Fibroblast of pulmonary artery (primary cell): ENCODE measurements around the gene CEACAM20.
"Not testable (repeated sequence)": the region's sequence is repeated elsewhere in the genome, so short reads cannot be mapped to it uniquely, and the experiment has no call there.

Experiments used
- DNase-seq: peaks from one replicate; pipeline ENCODE4 v3.0.0-alpha.2; 2010; ENCODE audit warnings: low read depth
- H3K4me3 ChIP-seq: replicated peaks from 2 replicates; pipeline ENCODE4 v1.5.1; 2011; ENCODE audit warnings: low read depth, mild to moderate bottlenecking, control low read depth, low read length, moderate library complexity
- CTCF ChIP-seq: IDR thresholded peaks from 2 replicates; pipeline ENCODE4 v1.5.1; 2011; ENCODE audit warnings: mild to moderate bottlenecking, control low read depth, low read length, inconsistent platforms; ENCODE audit errors: missing control alignments

Gene CEACAM20

GRCh38 chr19:44548736-44549135 lies 19.3 kb upstream of the CEACAM20 start:
- peak; percentile 71 for DNase-seq
- TF ChIP-seq CTCF: no peak
- H3K4me3 ChIP-seq: no peak overlapping the region

GRCh38 chr19:44544031-44544430 lies 14.6 kb upstream of the CEACAM20 start:
- H3K4me3 ChIP-seq: no peak overlapping the region
- DNase-seq: no peak
- no peak for TF ChIP-seq CTCF

GRCh38 chr19:44542671-44543070 lies 13.2 kb upstream of the CEACAM20 start:
- no peak for DNase-seq
- TF ChIP-seq CTCF: no peak
- no peak overlapping the region for H3K4me3 ChIP-seq

- no peak overlapping the region for H3K4me3 ChIP-seq
- no peak for TF ChIP-seq CTCF
- no peak for DNase-seq
These were observed 11.3 kb upstream of the CEACAM20 start for GRCh38 chr19:44540736-44541135.

- TF ChIP-seq CTCF: no peak
- no peak overlapping the region for H3K4me3 ChIP-seq
- DNase-seq: no peak
These were observed 10.5 kb upstream of the CEACAM20 start for GRCh38 chr19:44539991-44540390.

GRCh38 chr19:44539236-44539826 lies 9.9 kb upstream of the CEACAM20 start:
- no peak for DNase-seq
- no peak overlapping the region for H3K4me3 ChIP-seq
- no peak for TF ChIP-seq CTCF

- H3K4me3 ChIP-seq, DNase-seq: not testable (repeated sequence)
These were observed 5.9 kb upstream of the CEACAM20 start for GRCh38 chr19:44535361-44535760.
